Uterus (tissue), 4 donors: Measurements from ENCODE around the gene PARP6. TPM values are rescaled to one million over a fixed set of nuclear protein-coding genes. Genes with fewer than 3 reads are reported as not detected.
A peak's percentile ranks its signal among the peaks of the same experiment; 100 is the strongest.

Experiments
- DNase-seq, 2 donors: peaks; one replicate each; pipeline ENCODE4 v3.0.0-alpha.2; 2019 to 2020
- H3K27ac ChIP-seq, 2 donors: fragments of 200-600 bp; sonication (generic); 1 replicate in 1 of 2; 2 replicates in 1 of 2; pipeline ENCODE4 v1.5.1; 2016 to 2018
- H3K27me3 ChIP-seq, 2 donors: fragments of 200-600 bp; sonication (generic); one replicate each; pipeline ENCODE4 v1.5.1; 2018 to 2019; ENCODE audit warnings: control low read depth in 1 of 2
- H3K36me3 ChIP-seq, 2 donors: fragments of 200-600 bp; sonication (generic); one replicate each; pipeline ENCODE4 v1.5.1; 2019; ENCODE audit warnings: control low read depth in 1 of 2
- H3K4me1 ChIP-seq, 2 donors: fragments of 200-600 bp; sonication (generic); one replicate each; pipeline ENCODE4 v1.5.1; 2018 to 2019; ENCODE audit warnings: control low read depth in 1 of 2
- H3K4me3 ChIP-seq, 2 donors: fragments of 200-600 bp; sonication (generic); 1 replicate in 1 of 2; 2 replicates in 1 of 2; pipeline ENCODE4 v1.5.1; 2018 to 2019; ENCODE audit warnings: mild to moderate bottlenecking in 1 of 2
- H3K9me3 ChIP-seq, 2 donors: fragments of 200-600 bp; sonication (generic); one replicate each; pipeline ENCODE4 v1.5.1; 2019; ENCODE audit warnings: control low read depth in 1 of 2
- POLR2A ChIP-seq, 2 donors: fragments of 450-650 bp; IDR thresholded peaks; one replicate each; pipeline ENCODE4 v1.6.1; 2016; ENCODE audit warnings: antibody characterized with exemption in 2 of 2, mild to moderate bottlenecking in 1 of 2, moderate library complexity in 1 of 2
- intact Hi-C: fragments of 100-400 bp; cut with DNase I; formaldehyde crosslinking; loops from one replicate; pipeline ENCODE4 v1.15.1; 2023; ENCODE audit warnings: low total_unique reads
- total RNA-seq, 4 donors: library from RNA; depleted of rRNA in 3 of 4; stranded (reverse); fragments of >200 nt in 3 of 4; gene quantifications; one replicate each; pipeline versions ENCODE4 v1.1.0 to v1.2.4, GENCODE V29; 2014 to 2023
- TF ChIP-seq, protein P1 (sequence below), 4 experiments: fragments of 200-600 bp in 2 of 4; fragments of 450-650 bp in 2 of 4; sonication (generic) in 2 of 4; IDR thresholded peaks; one replicate each; pipeline ENCODE4 v1.5.1; 2016 to 2019; ENCODE audit warnings: antibody characterized with exemption in 4 of 4, mild to moderate bottlenecking in 2 of 4, moderate library complexity in 1 of 4
- donor health status: DM: yes; HTN: yes; CAD: no.

The PARP6 gene
- total RNA-seq, 4 donors from 2014 or later: 32.1 to 111 (median 55.6) TPM

DNA sequence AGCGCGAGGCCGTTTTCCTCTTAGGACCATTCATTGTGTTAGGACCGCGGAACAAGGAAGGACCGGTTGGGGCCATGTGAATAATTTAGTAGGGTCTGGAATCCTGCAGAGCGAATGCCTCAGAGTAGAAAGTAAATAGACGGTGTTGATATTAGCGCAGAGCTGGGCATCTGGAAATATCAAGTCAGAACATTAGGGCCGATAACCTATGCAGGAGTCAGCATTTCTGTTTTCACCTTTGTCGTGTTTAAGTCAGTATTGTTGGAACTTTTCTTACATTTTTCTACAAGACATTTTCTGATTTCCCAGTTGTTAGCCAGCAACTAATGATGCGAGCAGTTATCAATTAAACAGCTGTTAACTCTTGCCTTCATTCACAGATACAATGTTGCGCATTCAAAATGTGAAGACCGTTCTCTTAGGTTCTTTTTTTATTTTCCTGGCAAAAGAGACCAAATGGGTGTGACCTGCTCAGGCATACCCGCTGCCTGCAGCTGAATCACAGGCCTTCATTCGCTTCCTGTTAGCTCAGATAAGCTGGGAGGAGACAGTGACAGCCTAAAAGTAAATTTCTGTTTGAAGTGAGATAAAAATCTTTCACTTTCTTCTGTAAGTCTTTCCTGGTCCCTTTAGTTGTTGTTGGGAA, 40.4 kb downstream of the PARP6 start:
- Histone ChIP-seq H3K27me3 (no peaks in the 10 kb centered on the region), H3K4me3 (peak overlapping the region; percentile 73 to 85), H3K4me1 (peaks cover under 1 to 10% of the 10 kb centered on the region in 2 donors), H3K9me3 (no peaks in the 10 kb centered on the region), H3K27ac (peak overlapping the region; percentile 93 to 98), H3K36me3 (no peaks in the 10 kb centered on the region)
- TF ChIP-seq POLR2A (IDR thresholded peaks at IDR 0.05): no peak
- TF ChIP-seq, protein P1, sequence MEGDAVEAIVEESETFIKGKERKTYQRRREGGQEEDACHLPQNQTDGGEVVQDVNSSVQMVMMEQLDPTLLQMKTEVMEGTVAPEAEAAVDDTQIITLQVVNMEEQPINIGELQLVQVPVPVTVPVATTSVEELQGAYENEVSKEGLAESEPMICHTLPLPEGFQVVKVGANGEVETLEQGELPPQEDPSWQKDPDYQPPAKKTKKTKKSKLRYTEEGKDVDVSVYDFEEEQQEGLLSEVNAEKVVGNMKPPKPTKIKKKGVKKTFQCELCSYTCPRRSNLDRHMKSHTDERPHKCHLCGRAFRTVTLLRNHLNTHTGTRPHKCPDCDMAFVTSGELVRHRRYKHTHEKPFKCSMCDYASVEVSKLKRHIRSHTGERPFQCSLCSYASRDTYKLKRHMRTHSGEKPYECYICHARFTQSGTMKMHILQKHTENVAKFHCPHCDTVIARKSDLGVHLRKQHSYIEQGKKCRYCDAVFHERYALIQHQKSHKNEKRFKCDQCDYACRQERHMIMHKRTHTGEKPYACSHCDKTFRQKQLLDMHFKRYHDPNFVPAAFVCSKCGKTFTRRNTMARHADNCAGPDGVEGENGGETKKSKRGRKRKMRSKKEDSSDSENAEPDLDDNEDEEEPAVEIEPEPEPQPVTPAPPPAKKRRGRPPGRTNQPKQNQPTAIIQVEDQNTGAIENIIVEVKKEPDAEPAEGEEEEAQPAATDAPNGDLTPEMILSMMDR (IDR thresholded peaks at IDR 0.05): no peak
- DNase-seq: peak in 1 of 2 donors; percentile 43
- intact Hi-C loops: no loop called here

GRCh38 chr15:72231066-72231832, 41.1 kb downstream of the PARP6 start, which contains the start of gene PKM:
Gene PKM (minus strand): TSS chr15:72231190. CDS start chr15:72219097, 12,093 bp downstream.
- intact Hi-C loops: no loop called here
- H3K27me3 ChIP-seq: no peaks in the 10 kb centered on the region
- peaks cover 6 to 10% of the 10 kb centered on the region in 2 donors for H3K4me1 ChIP-seq
- H3K36me3 ChIP-seq: no peaks in the 10 kb centered on the region
- DNase-seq: peak; percentile 95 to 96
- no peaks in the 10 kb centered on the region for H3K9me3 ChIP-seq
- H3K27ac ChIP-seq: peak within 1 kb of the TSS; percentile 93 to 98
- peak; percentile 80 to 96 for TF ChIP-seq POLR2A (IDR thresholded peaks at IDR 0.05)
- TF ChIP-seq, protein P1 (IDR thresholded peaks at IDR 0.05): peak in 2 of 4 experiments; percentile 13 to 16
- H3K4me3 ChIP-seq: peak within 1 kb of the TSS; percentile 73 to 85

DNA sequence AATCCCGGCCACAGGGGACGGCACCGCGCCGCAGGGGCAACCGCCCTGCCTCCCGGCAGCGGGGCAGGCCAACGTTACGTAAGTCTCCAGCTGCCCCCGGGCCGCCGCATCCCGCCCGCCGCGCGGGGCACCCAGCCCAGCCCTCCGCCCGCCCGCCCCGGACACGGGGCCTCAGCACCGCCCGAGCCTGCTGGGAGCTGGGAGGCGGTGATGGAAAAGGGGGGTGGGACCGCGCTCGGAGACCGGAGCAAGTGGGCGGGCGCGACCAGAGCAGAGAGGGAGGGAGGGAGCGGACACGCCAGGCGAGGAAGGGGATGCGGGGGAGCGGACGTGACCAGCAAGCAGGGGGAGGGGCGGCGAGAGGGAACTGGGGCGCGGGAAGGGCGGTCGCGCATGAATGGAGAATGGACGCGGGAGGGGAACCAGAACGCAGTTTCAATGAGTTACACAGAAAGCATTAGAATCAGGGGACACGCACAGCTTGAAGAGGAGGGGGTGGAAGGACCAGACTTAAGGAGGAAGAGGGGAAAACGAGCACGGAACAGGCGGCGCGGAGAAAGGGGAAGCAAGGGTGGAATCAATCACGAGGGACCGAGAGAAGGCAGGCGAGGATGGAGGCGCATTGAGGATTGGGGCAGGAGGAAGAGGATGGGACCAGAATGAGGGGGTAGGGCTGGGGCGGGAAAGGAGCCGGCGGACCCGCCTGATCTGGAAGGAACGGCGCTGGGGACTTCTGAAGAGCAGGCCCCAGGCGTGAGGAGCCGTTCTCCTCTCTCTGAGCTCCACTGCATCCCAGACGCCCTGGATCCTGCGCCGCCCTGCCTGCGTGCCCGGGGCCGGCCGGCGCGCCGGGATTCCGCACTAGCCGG, 41.9 kb downstream of the PARP6 start:
- Histone ChIP-seq H3K36me3 (no peaks in the 10 kb centered on the region), H3K9me3 (no peaks in the 10 kb centered on the region), H3K27ac (peak overlapping the region; percentile 93 to 98), H3K4me1 (peaks cover 6 to 10% of the 10 kb centered on the region in 2 donors), H3K4me3 (peak overlapping the region; percentile 73 to 85), H3K27me3 (no peaks in the 10 kb centered on the region)
- TF ChIP-seq POLR2A (IDR thresholded peaks at IDR 0.05): peak; percentile 36 to 81
- TF ChIP-seq, protein P1 (IDR thresholded peaks at IDR 0.05): peak in 2 of 4 experiments; percentile 8 to 32
- peak; percentile 92 to 94 for DNase-seq
- intact Hi-C loops: no loop called here

GRCh38 chr15:72229947-72230196, 42.5 kb downstream of the PARP6 start:
- H3K27me3 ChIP-seq: no peaks in the 10 kb centered on the region
- H3K27ac ChIP-seq: peak overlapping the region; percentile 93 to 98
- TF ChIP-seq, protein P1 (IDR thresholded peaks at IDR 0.05): peak in 1 of 4 experiments; percentile 11
- TF ChIP-seq POLR2A (IDR thresholded peaks at IDR 0.05): no peak
- H3K4me1 ChIP-seq: peaks cover 6 to 10% of the 10 kb centered on the region in 2 donors
- DNase-seq: no peak
- H3K9me3 ChIP-seq: no peaks in the 10 kb centered on the region
- peak overlapping the region; percentile 73 to 85 for H3K4me3 ChIP-seq
- no peaks in the 10 kb centered on the region for H3K36me3 ChIP-seq
- intact Hi-C loops: no loop called here
